ENCODE measurements around the gene PRKN.

The PRKN gene

GRCh38 chr6:162727322-162728182 is at the start of gene PRKN, which contains the start of gene PACRG:
PRKN (minus strand) TSS chr6:162727766.
PACRG (plus strand) TSS chr6:162727974.
- no peak for TF ChIP-seq GATA1 (IDR thresholded peaks at IDR 0.05; ENCODE audit: low read depth, low read length)
- TF ChIP-seq POLR2A (IDR thresholded peaks at IDR 0.05; ENCODE audit: low read length): peak; percentile 74
- peak; percentile 97 for DNase-seq

- no peak for DNase-seq
- TF ChIP-seq GATA1 (IDR thresholded peaks at IDR 0.05; ENCODE audit: low read depth, low read length): no peak
- TF ChIP-seq POLR2A (IDR thresholded peaks at IDR 0.05; ENCODE audit: low read length): no peak
Observed at GRCh38 chr6:162777091-162777490, 49.5 kb upstream of the PRKN start.

GRCh38 chr6:162773996-162774395 is 46.4 kb upstream of the PRKN start:
- DNase-seq: no peak
- TF ChIP-seq POLR2A (IDR thresholded peaks at IDR 0.05; ENCODE audit: low read length) (no peak), GATA1 (IDR thresholded peaks at IDR 0.05; ENCODE audit: low read depth, low read length) (no peak)

- DNase-seq: no peak
- no peak for TF ChIP-seq POLR2A (IDR thresholded peaks at IDR 0.05; ENCODE audit: low read length)
- TF ChIP-seq GATA1 (IDR thresholded peaks at IDR 0.05; ENCODE audit: low read depth, low read length): no peak
Observed at GRCh38 chr6:162772466-162772865, 44.9 kb upstream of the PRKN start.

GRCh38 chr6:162770955-162771354 is 43.4 kb upstream of the PRKN start:
- TF ChIP-seq POLR2A (IDR thresholded peaks at IDR 0.05; ENCODE audit: low read length) (no peak), GATA1 (IDR thresholded peaks at IDR 0.05; ENCODE audit: low read depth, low read length) (no peak)
- DNase-seq: no peak

- TF ChIP-seq GATA1 (IDR thresholded peaks at IDR 0.05; ENCODE audit: low read depth, low read length) (no peak), POLR2A (IDR thresholded peaks at IDR 0.05; ENCODE audit: low read length) (no peak)
Observed at GRCh38 chr6:162770136-162770535, 42.6 kb upstream of the PRKN start.

GRCh38 chr6:162753775-162754174 is 26.2 kb upstream of the PRKN start:
- DNase-seq: no peak

More at GRCh38 chr6:162770136-162770535, 42.6 kb upstream of the PRKN start:
- DNase-seq: no peak

GRCh38 chr6:162751211-162751859 is 23.8 kb upstream of the PRKN start:
- DNase-seq: no peak
- TF ChIP-seq GATA1 (IDR thresholded peaks at IDR 0.05; ENCODE audit: low read depth, low read length) (no peak), POLR2A (IDR thresholded peaks at IDR 0.05; ENCODE audit: low read length) (no peak)

More at GRCh38 chr6:162753775-162754174, 26.2 kb upstream of the PRKN start:
- TF ChIP-seq GATA1 (IDR thresholded peaks at IDR 0.05; ENCODE audit: low read depth, low read length) (no peak), POLR2A (IDR thresholded peaks at IDR 0.05; ENCODE audit: low read length) (no peak)

GRCh38 chr6:162750776-162751175 is 23.2 kb upstream of the PRKN start:
- TF ChIP-seq POLR2A (IDR thresholded peaks at IDR 0.05; ENCODE audit: low read length) (no peak), GATA1 (IDR thresholded peaks at IDR 0.05; ENCODE audit: low read depth, low read length) (no peak)
- DNase-seq: no peak

- DNase-seq: no peak
Observed at GRCh38 chr6:162736961-162737360, 9.4 kb upstream of the PRKN start.

GRCh38 chr6:162733489-162733888 is 5.9 kb upstream of the PRKN start:
- no peak for TF ChIP-seq POLR2A (IDR thresholded peaks at IDR 0.05; ENCODE audit: low read length)
- TF ChIP-seq GATA1 (IDR thresholded peaks at IDR 0.05; ENCODE audit: low read depth, low read length): no peak
- DNase-seq: no peak

More at GRCh38 chr6:162736961-162737360, 9.4 kb upstream of the PRKN start:
- TF ChIP-seq GATA1 (IDR thresholded peaks at IDR 0.05; ENCODE audit: low read depth, low read length): no peak
- no peak for TF ChIP-seq POLR2A (IDR thresholded peaks at IDR 0.05; ENCODE audit: low read length)

GRCh38 chr6:162730502-162730901 is 2.9 kb upstream of the PRKN start:
- DNase-seq: no peak
- no peak for TF ChIP-seq GATA1 (IDR thresholded peaks at IDR 0.05; ENCODE audit: low read depth, low read length)
- TF ChIP-seq POLR2A (IDR thresholded peaks at IDR 0.05; ENCODE audit: low read length): no peak

- TF ChIP-seq POLR2A (IDR thresholded peaks at IDR 0.05; ENCODE audit: low read length) (no peak), GATA1 (IDR thresholded peaks at IDR 0.05; ENCODE audit: low read depth, low read length) (no peak)
- no peak for DNase-seq
Observed at GRCh38 chr6:162728706-162729105, 1.1 kb upstream of the PRKN start.

GRCh38 chr6:162728197-162728596 is 631 bp upstream of the PRKN start:
- DNase-seq: no peak
- TF ChIP-seq POLR2A (IDR thresholded peaks at IDR 0.05; ENCODE audit: low read length) (no peak), GATA1 (IDR thresholded peaks at IDR 0.05; ENCODE audit: low read depth, low read length) (no peak)
